Activated CD4-positive, CD25-positive, alpha-beta regulatory T cell treated with anti-CD3 and anti-CD28 coated beads, Interleukin-2, amount 50 U/mL, for 16 hours (primary cell): ENCODE data around the gene HUNK.

ENCODE experiments used
- DNase-seq: peaks from one replicate; pipeline ENCODE4 v3.0.0-alpha.2; 2020; ENCODE audit warnings: low read depth, low spot score

The HUNK gene

DNA sequence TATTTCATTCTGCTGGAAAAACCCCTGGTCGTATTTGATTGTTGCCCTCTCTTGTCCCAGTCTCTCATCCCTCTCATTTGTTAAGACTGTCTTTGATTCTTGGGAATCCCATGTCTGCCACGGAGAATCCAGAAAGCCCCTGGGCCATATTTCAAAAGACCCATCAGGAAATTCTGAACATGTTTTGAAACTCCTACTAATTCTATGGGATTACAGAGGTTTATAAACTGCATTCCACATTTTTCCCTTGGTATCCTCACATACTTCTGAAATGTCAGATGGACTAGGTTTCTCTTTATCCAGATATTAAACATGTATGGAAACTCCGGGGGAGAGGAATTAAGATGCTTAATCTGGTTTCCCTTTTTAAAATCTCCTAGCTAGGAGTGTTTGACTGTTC is 80.0 kb downstream of the HUNK start:
- DNase-seq, result no peak

- DNase-seq, result no peak
These were observed 84.8 kb downstream of the HUNK start for GRCh38 chr21:31957631-31958030.

DNA sequence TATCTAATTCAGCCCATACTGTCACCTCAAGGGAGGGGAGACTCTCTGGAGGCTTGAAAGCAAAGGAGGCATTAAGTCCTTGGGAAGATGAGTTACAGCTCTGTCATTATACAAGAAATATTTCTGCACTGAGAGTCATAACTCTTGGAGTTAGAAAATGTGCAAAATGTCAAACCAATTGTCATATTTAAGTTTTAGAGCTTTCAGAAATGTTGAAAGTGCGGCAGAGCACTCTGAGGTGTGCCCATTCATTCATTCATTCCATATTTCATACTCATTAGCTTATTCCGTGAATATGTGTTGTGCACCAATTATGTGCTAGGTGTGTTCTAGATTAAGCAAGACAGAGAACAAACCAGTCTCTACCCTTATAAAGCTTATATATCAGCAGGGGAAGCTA is 87.1 kb downstream of the HUNK start:
- DNase-seq, result no peak

GRCh38 chr21:31961027-31961426 is 88.2 kb downstream of the HUNK start:
- DNase-seq, result no peak

DNA sequence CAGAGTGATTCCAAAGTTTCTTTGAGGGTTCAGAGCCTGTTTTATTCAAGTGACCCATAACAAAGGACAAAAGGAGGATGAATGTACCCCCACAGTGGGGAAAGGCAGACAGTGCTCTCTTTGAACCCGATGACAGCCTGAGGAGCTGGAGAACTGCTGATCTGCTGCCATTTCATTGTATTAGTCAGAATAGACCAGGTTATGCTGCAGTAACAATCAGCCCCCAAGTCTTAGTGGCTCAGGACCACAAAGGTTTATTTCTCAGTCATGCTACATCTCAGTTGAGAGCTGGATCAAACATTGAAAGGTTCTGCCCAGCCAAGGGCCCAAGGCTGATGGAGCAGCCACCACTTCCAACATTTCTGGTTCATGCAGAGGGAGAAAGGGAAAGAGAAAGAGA is 88.9 kb downstream of the HUNK start:
- DNase-seq, result no peak

DNA sequence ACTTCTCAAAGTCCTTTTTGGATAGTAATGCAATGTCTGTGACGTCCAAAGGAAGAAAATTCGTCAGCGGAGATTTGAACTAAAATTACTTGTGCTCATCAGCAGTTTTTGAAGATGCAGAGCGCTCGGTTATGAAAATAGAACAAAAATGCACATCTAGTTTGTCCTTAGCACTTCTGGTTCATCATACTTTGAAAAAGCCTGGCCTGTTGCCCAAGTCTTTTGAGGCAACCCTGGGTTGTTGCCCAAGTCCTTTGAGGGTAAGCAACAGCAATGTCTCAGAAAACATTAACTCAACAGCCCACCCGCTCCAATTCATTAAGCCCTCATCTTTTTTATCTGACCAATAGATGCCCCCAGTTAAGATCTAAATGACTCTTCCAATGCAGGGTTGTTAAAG is 91.9 kb downstream of the HUNK start:
- DNase-seq, result no peak

- DNase-seq, result no peak
These were observed 94.5 kb downstream of the HUNK start for GRCh38 chr21:31967334-31967733.

GRCh38 chr21:31972622-31973021 is 99.8 kb downstream of the HUNK start:
- DNase-seq, result no peak

- no peak for DNase-seq
These were observed 100.7 kb downstream of the HUNK start for GRCh38 chr21:31973402-31973944.

DNA sequence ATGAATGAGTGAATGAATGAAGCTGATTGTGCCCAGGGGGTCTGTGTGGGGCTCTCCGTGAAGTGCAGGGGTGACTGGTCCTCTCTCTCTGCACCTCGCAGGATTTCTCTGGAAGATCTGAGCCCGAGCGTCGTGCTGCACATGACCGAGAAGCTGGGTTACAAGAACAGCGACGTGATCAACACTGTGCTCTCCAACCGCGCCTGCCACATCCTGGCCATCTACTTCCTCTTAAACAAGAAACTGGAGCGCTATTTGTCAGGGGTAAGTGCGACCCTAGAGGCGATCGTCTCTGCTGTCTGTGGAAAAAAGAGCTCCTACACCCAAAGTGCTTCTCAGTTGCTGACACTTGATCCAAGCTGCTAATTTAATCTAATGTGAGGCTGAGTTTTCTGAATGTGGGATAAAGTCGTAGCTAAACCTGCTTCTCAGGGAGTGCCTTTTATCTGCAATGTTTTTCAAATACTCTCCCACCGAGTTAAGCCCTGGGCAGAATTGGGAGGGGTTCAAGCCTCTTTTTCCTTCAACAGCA is 101.7 kb downstream of the HUNK start:
- no peak for DNase-seq

- no peak for DNase-seq
These were observed 102.7 kb downstream of the HUNK start for GRCh38 chr21:31975491-31975890.

- no peak for DNase-seq
These were observed 105.0 kb downstream of the HUNK start for GRCh38 chr21:31977816-31978215.

GRCh38 chr21:31983120-31983519 is 110.3 kb downstream of the HUNK start:
- DNase-seq, result no peak

GRCh38 chr21:31983554-31983953 is 110.7 kb downstream of the HUNK start:
- DNase-seq, result no peak

DNA sequence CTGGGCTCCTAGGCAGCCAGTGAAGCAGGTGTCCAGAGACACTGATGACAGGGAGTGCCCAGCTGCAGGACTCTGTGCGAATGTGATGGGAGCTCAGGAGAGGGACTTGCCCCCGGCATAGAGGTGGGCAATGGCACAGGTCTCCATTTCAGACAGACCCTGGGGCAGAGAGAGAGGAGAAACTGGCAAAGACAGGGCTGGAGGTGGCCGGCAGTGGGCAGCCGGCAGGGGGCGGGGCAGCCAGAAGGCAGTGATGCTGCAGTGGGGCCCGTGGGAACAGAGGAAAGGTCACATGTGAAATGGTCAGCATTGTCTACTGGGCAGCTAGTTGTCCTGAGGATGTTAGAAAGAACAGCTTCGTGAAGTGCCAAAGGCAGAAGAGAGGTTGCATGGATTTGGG is 112.6 kb downstream of the HUNK start:
- DNase-seq, result no peak

- DNase-seq, result no peak
These were observed 113.4 kb downstream of the HUNK start for GRCh38 chr21:31986035-31986856.

- no peak for DNase-seq
These were observed 114.9 kb downstream of the HUNK start for GRCh38 chr21:31987696-31988095.

GRCh38 chr21:31988492-31989290 is 115.9 kb downstream of the HUNK start:
- DNase-seq, result no peak

- DNase-seq, result no peak
These were observed 118.8 kb downstream of the HUNK start for GRCh38 chr21:31991356-31992331.

DNA sequence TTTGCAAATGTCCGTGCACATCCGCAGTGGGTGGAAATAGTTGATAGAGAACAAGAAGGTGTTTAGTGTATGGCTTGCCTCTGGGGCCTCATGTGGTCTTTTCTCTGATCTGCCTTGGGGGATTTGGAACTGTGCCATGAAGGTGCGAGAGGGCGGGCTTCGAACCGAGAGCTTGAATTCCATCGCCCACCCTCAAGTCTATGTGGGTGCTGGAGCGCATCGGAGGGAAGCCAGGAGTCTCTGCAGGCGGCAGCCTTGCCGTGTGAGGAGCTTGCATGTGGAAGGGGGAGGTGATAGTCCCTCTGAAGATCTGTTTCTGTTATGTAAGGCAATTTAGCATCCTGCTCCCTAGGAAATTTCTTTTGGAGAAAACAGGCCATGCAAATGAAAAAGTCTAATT is 119.6 kb downstream of the HUNK start:
- no peak for DNase-seq
